GM12872 (cell line): ENCODE measurements around the gene NANOGP8.

Source experiments
- TF ChIP-seq, protein P1 (sequence below): IDR thresholded peaks from 3 replicates; pipeline ENCODE4 v1.5.1; 2011; ENCODE audit warnings: low read depth, mild to moderate bottlenecking, low read length, moderate library complexity; ENCODE audit not compliant: insufficient read depth

The NANOGP8 gene

GRCh38 chr15:35061825-35062737, 23.0 kb downstream of the NANOGP8 start:
- TF ChIP-seq, protein P1, sequence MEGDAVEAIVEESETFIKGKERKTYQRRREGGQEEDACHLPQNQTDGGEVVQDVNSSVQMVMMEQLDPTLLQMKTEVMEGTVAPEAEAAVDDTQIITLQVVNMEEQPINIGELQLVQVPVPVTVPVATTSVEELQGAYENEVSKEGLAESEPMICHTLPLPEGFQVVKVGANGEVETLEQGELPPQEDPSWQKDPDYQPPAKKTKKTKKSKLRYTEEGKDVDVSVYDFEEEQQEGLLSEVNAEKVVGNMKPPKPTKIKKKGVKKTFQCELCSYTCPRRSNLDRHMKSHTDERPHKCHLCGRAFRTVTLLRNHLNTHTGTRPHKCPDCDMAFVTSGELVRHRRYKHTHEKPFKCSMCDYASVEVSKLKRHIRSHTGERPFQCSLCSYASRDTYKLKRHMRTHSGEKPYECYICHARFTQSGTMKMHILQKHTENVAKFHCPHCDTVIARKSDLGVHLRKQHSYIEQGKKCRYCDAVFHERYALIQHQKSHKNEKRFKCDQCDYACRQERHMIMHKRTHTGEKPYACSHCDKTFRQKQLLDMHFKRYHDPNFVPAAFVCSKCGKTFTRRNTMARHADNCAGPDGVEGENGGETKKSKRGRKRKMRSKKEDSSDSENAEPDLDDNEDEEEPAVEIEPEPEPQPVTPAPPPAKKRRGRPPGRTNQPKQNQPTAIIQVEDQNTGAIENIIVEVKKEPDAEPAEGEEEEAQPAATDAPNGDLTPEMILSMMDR: no peak

DNA sequence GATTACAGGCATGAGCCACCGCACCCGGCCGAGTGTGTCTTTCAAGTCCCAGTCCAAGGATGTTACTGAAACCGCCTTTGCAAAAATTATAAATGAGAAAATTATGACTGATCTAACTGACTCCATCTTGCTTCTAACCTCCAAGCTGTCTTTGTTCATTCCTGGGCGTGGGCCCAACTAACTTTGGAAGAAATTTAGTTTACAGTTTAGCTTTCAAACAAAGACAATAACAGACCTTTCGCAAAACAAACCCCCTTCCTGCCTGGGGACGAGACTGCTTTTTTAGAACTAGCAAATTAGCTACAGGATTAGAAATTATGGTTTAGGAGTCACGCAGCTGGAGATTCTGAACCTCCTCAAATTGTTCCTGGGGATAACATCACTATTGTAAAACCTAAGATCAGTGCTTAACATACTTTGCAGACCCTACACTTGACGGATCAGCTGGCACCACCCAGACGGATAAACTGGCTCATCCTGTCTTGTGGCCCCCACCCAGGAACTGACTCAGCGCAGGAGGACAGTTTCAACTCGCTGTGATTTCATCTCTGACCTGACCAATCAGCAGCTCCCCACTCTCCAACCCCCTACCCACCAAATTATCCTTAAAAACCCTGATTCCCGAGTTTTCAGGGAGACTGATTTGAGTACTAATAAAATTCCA, 23.8 kb downstream of the NANOGP8 start:
- TF ChIP-seq, protein P1: no peak

GRCh38 chr15:35060591-35060990, 24.5 kb downstream of the NANOGP8 start:
- TF ChIP-seq, protein P1: no peak

DNA sequence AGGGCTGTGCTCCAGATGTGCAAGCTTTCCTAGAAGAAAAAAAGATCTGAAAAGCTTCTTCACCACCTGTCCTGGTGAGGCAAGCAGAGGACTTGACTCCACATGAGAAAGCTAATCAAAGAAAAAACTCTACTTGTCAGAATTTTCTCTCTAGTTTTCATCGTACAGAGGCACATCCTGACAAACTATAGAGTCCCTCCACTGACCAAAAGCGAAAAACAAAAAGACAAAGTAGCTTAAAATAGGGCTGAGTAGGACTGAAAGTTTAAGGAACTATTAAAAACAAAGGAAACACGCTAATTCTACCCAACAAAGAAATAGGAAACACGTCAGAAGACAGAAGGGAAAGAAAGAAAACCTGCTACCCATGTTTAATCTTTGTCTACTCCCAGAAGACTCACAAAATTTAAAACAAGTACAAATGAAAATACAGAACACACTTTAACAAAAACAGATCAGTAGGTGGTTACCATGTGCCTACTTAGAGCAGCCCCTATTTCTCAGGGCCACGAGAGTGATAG, 26.5 kb downstream of the NANOGP8 start:
- TF ChIP-seq, protein P1: no peak

DNA sequence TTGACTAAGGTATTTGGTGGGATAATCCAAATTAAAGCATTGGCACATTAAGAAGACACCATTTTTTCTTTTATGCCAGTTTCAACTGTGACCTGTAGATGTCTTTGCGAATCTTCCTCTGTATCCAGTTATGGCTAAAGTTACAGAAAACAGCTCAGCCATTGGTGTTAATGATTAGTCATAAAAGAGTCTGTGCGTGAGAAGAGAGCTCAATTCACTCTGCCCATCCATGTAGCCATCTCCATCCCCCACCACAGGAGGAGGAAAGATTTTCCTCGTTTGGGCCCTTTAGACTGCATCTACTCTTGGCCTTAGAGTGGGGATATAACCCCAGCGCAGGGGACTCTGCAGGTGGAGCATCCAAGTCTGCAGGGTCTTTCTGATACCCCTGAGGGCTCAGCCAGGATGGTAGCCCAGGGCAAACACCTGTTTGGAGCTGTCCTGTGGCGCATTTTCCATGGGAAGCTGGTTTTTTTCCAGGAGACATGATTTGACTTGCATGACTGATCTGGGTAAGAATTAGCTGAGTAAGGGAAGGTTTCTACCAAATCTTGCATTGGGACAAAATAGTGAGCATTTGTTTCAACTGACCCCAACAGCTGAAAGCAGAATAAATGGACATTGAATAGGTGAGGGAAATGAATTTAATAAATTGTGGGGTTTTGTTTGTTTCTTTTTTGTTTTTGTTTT, 29.5 kb downstream of the NANOGP8 start:
- TF ChIP-seq, protein P1: no peak

- TF ChIP-seq, protein P1: no peak
These were observed 30.7 kb downstream of the NANOGP8 start for GRCh38 chr15:35054380-35054779.

- TF ChIP-seq, protein P1: no peak
These were observed 37.1 kb downstream of the NANOGP8 start for GRCh38 chr15:35047996-35048395.
